Hepatocyte (in vitro differentiated cells): ENCODE measurements around the gene FARP1.

ENCODE experiments used
- CTCF ChIP-seq: fragments of 200-600 bp; sonication (generic); IDR thresholded peaks from 2 replicates; pipeline ENCODE4 v1.5.1; 2016; ENCODE audit warnings: antibody characterized with exemption, mild to moderate bottlenecking; ENCODE audit not compliant: poor library complexity
- EZH2 ChIP-seq: fragments of 200-600 bp; sonication (generic); IDR thresholded peaks from 2 replicates; pipeline ENCODE4 v1.6.1; 2016; ENCODE audit warnings: antibody characterized with exemption, mild to moderate bottlenecking, borderline replicate concordance
- EZH2phosphoT487 ChIP-seq: fragments of 200-600 bp; sonication (generic); IDR thresholded peaks from one replicate; pipeline ENCODE4 v1.6.1; 2018; ENCODE audit warnings: antibody characterized with exemption, mild to moderate bottlenecking, low read depth, moderate library complexity; ENCODE audit not compliant: unreplicated experiment, severe bottlenecking

- TF ChIP-seq CTCF, result no peak
- no peak for TF ChIP-seq EZH2
- TF ChIP-seq EZH2phosphoT487, result no peak
Observed at GRCh38 chr13:98447130-98447529, 304.2 kb downstream of the FARP1 start.
